Measurements from ENCODE around the gene KATNAL1.

The KATNAL1 gene

DNA sequence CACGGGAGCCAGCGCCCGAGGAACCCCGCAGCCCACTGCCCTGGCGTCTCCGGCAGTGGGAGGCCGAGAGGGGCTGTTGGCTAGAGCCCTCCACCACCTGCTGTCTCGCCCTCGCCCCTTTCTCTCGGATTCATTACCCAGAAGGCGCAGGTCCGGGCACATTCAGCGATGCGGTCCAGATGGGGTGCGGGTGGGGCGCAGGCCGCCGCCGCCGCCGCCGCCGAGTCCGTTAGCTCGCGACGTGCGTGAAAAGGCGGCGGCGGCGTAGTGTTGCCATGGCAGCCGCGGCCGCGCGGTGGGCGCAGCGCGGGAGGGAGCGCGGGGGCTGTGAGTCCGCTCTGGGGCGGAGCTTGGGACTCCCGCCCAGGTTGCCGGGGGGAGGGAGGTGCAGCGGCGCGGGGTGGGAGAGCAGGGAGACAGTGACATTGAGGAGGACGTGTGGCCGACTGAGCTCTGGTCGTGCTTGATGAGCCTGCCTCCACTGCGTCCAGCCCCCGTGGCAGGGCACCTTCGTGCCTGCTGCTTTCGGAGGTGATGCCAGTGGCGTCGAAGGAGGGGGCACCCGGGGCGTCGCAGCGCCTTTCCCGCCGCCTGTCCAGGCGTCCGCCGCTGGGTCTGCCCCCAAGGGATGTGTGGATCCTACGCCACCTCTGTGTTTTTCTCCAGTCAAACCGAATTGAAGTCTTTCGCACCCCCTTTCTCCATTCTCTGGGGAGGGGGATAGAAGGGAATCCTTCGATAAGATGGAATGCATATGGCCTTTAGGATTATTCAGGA lies at the start of gene KATNAL1:
KATNAL1 (minus strand) TSS at position 358 of the 777 bp plus-strand sequence. CDS start 23,774 bp downstream, outside the sequence.
- DNase-seq = peak; percentile 54

DNA sequence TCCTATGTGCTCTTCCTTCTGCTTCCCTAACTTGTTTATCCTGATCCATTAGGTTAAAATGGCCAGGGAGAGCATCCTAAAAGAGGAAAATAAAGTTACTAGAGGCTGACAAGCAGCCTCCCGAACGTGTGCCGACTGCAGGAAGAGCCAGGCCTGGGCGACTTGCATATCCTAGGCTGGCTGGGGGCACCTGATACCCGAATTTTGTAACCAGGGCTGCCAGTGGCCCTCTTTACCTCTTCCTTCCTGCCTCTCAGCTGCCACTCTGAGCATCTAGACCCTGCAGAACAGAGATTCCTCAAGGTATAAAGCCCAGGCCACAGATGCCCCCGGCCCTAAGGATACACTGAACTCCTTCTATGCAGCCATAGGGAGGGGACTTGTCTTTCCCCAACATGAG lies 48.5 kb upstream of the KATNAL1 start:
- DNase-seq = no peak

DNA sequence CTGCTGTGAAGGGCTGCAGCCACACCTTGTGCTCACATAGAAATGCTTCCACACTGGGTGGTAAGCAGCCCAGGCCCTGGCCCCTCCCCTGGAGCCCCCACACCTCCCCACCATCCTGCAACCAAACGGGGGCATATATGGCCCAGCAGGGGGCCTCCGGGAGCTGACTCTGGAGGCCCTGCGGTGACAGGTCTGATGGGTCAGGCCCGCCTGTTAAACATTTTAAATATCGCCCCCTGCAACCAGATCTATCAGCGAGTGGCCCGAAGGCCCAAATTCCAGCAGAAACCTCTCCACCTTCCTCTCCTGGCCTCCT lies 48.0 kb upstream of the KATNAL1 start:
- no peak for DNase-seq

DNA sequence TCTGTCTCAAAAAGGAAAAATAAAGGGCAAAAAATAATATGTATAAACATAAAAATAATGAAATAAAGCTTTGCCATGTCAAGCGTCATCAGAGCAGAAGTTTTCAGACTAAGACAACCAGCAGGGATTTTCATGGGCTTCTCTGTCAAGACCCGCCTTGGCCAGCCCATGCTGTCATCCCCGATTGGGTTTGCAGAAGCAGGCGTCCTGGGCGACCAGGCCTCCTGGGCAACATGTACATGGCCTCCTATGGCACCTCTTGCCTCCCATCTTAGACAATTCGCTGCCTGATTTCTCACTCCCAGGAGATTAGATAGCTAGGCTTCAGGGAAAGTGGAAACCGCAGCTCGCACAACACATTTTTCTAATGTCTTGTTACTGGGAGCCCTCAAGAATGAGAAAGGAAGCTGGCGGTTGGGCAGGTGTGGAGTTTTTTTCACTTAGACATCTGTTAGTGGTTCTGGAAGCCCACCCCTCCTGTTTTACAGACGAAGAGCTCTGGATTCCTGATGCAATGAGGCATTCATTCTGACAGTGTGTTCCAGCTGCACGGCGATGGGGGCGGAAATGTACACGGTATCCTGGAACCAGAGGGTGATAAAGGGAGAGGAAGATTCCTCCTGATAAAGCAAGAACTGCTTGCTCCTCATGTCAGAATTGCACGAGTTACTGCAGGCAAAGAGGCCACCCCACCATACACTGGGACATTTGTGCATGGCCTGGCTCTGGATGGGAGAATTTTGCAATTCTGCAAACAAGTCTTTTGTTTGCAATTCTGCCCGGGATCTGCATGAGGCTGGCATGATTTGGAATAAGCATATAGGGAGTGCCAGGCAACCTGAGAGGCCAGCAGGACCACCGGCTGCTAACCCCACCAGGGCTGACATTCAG lies 47.4 kb upstream of the KATNAL1 start:
- DNase-seq = no peak

DNA sequence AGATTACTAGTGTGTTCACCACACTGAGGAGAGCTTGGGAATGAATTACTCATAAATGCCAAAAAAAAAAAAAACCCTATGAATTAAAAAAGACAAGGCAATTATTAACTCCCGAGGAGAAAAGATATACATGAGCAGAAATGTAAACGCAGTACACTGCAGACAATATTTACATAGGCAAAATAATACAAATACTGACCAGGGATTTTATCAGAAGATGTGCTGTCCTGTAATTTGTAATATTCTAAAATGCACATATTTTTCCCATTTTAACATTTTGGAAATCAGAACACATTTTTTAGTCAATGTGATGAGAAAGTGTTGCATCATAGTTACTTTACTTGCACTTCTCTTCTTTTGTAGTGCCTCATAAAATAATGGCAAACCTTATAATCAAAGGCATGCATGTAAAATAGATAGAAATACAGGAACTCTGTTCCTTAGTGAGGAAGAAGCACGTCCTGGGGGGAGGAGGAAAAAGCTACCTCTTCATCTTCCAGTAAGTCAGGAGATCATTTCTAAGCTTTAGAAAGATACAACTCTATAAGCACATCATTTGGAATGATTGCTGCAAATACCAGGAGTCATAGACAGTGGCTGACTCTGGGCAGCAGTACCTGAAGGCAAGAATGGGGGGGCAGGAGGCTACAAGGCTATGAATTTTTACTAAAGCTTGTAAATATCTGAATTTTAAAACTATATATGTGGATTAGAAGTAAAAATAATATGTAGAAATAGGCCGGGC lies 46.3 kb upstream of the KATNAL1 start:
- DNase-seq = no peak

DNA sequence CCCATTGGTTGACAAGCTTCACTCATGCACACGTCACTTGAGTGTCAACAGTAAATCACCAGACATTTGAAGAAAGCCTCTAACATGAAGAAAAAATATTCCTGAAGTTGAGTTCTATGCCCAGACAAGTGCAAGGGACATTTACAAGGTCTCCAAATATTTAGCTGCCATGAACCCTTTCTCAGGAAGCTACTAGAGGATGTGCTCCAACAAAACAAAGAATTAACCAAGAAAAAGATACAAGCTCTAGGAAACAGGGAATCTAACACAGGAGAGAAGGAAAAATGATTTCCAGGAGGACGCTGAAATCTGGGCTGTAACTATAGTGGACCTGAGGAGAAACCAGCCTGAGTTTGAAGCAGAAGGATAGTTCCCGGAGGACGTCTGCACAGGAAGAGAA lies 45.7 kb upstream of the KATNAL1 start:
- no peak for DNase-seq

DNA sequence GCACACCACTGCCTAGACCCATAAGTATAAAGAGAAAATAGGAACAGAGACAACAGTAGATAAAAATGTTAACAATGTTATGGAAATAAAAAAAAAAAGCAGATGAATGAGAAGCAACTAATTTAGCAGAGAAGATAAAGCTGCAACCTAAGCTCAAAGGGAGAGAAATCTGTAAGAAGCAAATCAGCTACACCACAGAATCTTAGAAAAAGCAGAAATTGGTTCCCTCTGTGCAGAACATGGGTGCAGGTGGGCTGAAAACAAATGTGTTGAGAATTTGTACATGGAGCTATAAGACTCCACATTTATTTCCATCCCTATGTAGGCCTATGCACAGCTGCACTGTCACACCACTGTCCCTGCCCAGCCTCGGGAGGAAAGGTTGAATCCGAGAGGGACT lies 44.8 kb upstream of the KATNAL1 start:
- no peak for DNase-seq

DNA sequence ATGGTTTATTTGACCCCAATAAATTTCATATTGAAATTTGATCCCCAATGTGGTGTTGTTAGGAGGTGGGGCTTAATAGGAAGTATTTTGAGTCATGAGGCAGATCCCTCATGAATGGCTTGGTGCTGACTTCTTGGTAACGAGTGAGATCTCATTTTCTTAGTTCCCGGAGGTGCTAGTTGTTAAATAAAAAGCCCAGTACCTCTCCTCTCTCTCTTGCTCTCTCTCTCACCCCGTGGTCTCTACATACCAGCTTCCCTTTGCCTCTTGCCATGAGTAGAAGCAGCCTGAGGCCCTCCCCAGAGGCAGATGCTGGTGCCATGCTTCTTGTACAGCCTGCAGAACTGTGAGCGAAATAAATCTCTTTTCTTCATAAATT lies 39.4 kb upstream of the KATNAL1 start:
- DNase-seq = no peak

DNA sequence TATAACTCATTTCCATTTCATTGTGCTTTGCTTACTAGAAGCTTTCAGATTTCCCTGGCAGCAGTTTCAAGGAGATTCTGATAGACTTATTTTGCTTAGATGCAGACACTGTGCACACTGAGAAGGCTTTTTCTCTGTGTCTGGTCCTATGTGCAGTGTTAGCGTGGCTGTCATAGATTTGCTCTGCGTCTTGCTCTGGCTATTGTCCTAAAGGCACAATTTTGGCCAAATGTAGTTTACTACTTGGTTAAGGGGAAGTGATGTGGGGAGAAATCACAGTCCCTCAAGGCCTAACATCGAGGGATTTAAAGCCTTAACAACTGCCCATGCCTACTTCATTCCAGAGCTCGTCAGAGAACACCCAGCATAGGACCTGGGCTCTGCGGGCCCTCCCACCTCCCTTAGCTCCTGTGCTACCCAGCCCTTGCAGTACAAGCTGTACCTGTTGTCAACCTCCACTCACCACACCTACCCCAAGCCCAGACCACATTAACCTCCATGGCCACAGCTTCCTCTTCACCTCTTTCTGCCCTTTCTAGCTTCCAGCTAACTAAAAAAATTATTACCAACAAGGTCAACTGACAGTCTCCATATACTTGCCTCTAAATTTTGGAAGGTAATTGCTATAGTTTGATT lies 38.9 kb upstream of the KATNAL1 start:
- DNase-seq = peak; percentile 60

DNA sequence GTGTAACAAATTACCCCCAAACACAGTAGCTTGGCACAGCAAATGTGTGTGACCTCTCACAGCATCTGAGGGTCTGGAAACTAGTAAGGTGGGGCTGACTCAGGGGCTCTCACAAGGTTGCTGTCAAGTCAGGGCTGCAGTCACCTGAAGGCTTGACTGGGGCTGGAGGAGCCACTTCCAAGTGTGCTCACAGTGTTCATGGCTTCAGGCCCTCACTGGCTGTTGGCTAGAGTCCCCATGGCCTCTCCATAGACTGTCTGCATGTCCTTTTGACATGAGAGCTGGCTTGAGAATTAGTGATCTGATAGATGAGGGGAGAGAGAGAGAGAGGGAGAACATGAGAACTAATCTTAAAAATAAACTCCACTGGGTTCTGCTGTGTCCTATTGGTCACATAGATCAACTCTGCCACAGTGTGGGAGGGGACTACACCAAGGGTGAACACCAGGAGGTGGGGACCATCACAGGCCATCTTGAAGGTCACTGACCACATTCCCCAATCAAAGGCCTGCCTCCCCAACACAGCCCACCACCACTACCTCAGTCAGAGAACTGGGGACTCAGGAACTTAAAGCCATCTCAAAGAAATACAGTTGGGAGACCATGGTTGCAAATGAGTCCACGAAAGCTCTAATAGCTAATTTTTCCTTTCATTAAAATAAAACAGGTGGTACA lies 38.2 kb upstream of the KATNAL1 start:
- no peak for DNase-seq

DNA sequence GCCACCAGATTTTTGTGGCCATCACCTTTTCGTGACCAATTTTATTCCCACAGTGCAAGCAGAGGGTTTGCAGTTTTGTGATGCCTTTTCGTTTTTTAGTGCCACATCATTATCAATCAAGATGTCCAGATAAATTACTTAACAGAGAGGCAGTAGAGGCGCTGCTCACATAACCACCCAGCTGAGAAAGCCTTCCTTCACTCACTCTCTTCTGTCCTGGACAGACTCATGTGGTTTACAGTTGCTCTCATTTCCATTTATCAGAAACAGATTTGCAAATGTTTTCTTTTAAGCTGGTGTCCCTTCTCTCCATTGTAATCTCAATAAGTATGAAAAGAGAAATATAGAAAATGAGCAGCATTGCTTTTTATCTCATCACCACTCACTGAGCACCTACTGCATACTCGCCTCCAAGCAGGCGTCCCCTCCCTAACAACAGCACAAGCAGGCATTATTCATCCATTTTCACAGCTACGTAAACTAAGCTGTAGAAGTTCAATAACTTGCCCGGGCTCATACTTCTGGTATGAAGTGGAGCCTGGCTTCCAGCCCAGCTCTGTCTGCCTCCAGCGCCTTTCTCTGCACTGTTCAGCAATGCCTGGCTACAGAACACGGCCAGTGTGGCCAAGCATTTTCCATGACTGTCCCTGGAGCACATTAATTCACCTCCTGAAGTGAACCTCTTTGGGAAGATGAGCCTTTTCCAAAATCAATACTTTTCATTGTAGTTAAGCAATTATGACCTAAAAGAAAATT lies 34.6 kb upstream of the KATNAL1 start:
- no peak for DNase-seq

DNA sequence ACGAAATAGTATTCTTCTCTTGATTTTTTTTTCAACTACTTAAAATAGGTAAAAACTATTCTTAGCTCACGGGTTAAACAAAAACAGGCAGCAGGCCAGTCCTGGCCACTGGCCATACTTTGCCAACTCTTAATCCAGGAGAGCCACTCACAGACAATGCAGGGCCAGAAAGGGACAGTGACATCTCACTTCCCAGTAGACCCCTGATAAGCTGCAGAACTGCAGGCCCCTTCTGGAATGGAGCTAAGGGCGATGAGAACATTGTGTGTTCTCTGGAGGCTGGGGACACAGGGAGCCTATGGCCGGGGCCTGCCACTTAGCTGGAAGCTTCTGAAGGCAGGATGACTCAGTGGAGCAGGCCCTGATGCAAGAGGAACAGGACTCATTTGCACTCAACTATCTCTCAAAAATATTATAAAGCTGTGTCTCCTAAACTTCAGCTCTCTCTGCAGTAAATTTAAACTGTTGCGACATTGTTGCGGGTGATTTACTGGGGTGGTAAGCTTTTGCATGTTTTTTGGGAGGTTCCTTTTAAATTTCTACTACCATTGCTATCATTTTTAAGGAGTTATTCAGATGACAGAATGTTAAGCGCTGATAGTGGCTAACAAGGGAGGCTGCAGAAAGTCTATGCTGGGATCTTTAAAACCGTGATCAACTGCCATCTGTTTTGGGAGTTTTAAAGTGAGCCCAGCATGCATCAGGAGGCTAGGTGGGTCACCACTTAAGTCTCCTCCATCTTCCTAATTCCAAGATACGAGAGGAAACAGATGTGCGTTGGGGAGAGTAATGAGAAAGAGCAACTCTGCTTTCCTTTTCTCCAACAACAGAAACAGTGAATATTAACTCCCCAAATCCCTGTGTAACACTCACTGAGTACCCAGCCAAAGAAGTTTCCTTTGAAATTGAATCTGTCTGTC lies 33.2 kb upstream of the KATNAL1 start:
- no peak for DNase-seq

DNA sequence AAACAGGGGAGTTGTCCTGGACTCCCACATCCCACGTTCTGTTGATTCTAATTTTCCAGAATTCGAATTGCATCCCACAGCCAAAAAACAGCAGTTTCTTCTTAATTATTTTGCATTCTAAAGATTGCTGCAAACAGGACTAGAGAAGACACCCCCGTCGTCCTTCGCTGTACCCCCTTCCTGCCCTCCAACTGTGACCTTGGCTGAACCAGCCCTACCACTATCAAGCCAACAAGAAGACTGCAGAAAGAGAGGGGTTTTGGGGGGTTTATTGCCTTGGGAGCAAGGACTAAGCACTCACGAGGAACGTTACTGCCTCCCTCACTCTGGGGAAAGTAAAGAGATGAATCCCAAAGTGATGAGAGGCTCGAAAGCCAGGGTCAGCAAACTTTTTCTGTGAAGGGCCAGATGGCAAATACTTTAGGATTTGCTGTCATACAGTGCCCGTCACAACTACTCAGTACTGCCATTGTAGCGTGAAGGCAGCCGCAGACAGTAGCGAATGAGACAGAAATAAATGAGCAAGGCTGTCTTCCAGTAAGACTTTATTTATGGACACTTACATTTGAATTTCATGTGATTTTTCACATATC lies 32.5 kb upstream of the KATNAL1 start:
- DNase-seq = no peak

DNA sequence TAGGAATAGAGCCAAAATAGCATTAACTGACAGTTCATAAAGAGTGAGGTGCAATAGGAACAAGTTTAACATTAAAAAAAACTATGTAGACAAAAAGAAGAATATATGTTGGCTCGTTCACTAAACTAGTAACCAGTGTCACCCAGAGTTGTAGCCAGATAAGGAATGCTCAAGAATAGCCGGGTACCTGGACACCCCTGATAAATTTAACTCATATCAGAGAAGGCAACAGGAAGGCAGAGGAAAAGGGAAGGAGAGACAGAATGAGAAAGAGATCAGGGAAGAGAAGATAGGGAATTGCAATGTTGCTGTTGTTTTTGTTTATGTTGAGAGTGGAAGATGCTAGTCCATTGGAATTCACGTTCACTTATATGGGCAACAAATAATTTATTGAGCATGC lies 31.6 kb upstream of the KATNAL1 start:
- no peak for DNase-seq

DNA sequence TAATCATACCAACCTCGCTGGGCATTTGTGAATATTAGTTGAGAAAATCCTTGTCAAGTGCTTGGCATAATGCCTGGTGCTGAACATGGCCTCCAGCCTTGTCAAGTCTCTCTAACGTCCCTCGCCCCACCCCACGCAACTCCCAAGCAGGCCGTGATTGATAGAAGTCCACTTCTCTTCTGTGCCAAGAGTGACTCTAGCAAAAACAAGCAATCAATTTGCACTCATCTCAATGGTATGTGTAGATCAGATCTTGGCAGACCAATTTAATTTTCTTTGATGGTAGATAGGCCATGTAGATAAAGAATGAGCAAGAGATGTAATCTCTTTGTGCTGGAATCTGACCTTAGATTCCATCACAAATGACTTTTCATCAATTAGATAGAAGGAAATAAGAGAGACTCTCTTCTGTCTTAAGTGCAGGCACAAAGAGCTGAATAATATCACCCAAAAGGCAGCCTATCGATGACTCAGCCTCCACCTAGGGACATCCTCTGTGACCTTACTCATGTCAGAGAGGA lies 31.0 kb upstream of the KATNAL1 start:
- DNase-seq = no peak

DNA sequence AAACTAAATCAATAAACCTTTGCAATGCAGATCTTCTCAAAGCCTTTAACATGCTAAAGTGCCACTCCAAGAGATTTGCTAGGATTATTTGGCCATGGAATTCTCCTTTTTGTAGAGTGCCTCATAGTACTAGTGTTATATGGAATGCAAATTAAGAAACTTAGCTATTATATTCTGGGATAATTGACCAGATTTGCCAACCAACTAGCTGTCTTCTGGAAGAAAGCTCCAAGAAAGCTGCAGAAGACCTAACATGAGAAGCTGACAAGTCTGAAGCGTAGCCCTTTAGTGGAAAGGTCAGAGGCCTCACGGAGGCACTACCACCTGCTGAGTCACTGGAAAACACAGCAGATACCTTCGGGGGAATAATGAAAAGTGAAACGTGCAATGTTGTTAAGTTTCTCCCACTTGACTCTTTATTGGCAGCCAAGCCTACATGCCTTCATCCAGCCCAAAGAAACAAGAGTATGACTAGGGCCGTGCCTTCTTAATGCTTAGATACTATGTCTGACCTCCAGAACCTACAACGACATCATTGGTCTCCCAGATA lies 29.8 kb upstream of the KATNAL1 start:
- DNase-seq = no peak

DNA sequence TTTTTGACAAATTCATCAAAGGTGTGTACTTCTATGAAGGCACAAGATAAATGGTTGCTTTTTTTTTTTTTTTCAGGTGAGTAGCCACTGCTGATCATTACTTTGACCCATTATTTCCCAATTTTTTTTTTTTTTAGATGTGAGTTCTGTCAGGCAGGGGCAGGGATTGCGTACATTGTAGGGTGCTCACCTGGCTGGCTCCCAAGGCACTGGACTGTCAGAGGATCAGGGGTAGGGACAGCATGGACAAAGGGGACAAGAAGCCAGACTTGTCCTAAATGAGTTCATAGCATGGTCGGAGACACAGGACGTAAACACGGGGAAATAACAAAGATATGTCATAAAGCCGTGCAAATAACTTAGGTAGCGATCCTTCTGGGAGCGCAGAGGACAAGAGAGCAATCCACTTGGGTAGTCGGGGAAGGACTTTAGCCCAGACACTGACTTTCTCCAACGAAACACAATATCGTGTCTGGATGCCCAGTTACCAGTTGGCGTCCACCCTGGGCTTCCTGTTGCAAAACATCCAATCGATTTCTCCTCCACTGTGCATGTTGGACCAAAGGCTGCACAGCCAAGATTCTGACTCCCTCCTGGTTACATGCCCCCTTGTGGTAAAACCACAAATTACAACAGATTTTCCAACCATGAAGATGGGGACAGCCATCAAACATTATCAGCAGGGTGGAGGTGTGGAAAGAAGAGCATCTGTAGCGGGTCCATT lies 27.5 kb upstream of the KATNAL1 start:
- no peak for DNase-seq

DNA sequence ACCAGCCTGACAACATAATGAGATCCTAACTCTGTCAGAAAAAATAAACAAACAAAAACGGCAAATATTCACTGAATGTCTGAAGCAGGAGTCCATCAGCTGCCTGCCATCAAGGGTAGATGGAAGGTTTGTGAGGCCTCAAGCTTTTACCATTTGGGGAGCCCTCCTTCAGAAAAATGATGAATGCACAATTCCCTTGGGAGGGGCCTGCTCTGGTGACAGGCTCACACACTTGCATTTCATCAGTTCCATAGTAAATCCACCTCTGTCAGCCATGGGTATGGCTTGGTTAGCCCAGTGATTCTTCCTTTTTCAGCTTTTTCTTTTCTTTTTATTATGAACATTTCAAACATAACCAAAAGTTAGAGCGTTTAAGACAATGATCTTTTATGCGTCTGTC lies 26.3 kb upstream of the KATNAL1 start:
- no peak for DNase-seq

Measured in NK-92 treated with Interleukin-12 subunit alpha and Interleukin-12 subunit beta, amount 100 ng/mL, for 24 hours (cell line).